Left lung (tissue), 10 donors: ENCODE measurements around the gene MAP7D3. TPM values are rescaled to one million over a fixed set of nuclear protein-coding genes. Genes with fewer than 3 reads are reported as not detected.

Experiments
- ATAC-seq: fragments of 200-7000 bp; cut with Tn5 transposase; one replicate; pipeline ENCODE4 v1.9.1; 2020; ENCODE audit warnings: moderate library complexity
- DNase-seq, 4 donors: peaks; one replicate each; pipeline ENCODE4 v3.0.0-alpha.2; 2013 to 2020
- H3K27ac ChIP-seq, 2 donors: fragments of 200-600 bp; sonication (generic) in 1 of 2; one replicate each; pipeline versions ENCODE4 v1.5.0 to v1.8.0; 2020 to 2021
- H3K27me3 ChIP-seq, 2 donors: fragments of 200-600 bp; sonication (generic) in 1 of 2; one replicate each; pipeline versions ENCODE4 v1.5.0 to v1.8.0; 2020 to 2021
- H3K36me3 ChIP-seq, 2 donors: fragments of 200-600 bp; sonication (generic) in 1 of 2; one replicate each; pipeline versions ENCODE4 v1.5.0 to v1.8.0; 2020 to 2021
- H3K4me1 ChIP-seq, 2 donors: fragments of 200-600 bp; one replicate each; pipeline ENCODE4 v1.8.0; 2021
- H3K4me3 ChIP-seq, 2 donors: fragments of 200-600 bp; sonication (generic) in 1 of 2; one replicate each; pipeline versions ENCODE4 v1.5.0 to v1.8.0; 2020 to 2021; ENCODE audit warnings: mild to moderate bottlenecking in 1 of 2
- H3K9me3 ChIP-seq, 2 donors: fragments of 200-600 bp; sonication (generic) in 1 of 2; one replicate each; pipeline versions ENCODE4 v1.5.0 to v1.8.0; 2020 to 2021
- intact Hi-C, 2 donors: fragments of 100-400 bp; cut with DNase I; formaldehyde crosslinking; loops; one replicate each; pipeline versions ENCODE4 v1.11.2 to v1.14.2; 2022
- polyA plus RNA-seq, 6 donors: library from polyadenylated mRNA; unstranded; fragments of 120-200 nt; gene quantifications; one replicate each; pipeline ENCODE4 v1.2.1, GENCODE V29; 2013; ENCODE audit not compliant: insufficient read length in 6 of 6
- total RNA-seq, 2 donors: library from RNA; stranded (reverse); fragmentation: NEBNext Ultra II Directional; extraction: Animal tissue kit (Norgen Biotek cat#: 25700); gene quantifications; one replicate each; pipeline ENCODE4 v1.2.1, GENCODE V29; 2021
- TF ChIP-seq, protein P1 (sequence below), 2 donors: fragments of 200-600 bp; sonication (generic) in 1 of 2; IDR thresholded peaks; one replicate each; pipeline versions ENCODE4 v1.5.0 to v1.8.0; 2021; ENCODE audit warnings: antibody characterized with exemption in 2 of 2
- donor health status: DM: no; HTN: yes; CAD: no.
- donor health status: DM: no; HTN: no; CAD: no.

MAP7D3 gene
- total and polyA plus RNA-seq, 8 donors = 7.6 to 19.7 (median 16.5) TPM

DNA sequence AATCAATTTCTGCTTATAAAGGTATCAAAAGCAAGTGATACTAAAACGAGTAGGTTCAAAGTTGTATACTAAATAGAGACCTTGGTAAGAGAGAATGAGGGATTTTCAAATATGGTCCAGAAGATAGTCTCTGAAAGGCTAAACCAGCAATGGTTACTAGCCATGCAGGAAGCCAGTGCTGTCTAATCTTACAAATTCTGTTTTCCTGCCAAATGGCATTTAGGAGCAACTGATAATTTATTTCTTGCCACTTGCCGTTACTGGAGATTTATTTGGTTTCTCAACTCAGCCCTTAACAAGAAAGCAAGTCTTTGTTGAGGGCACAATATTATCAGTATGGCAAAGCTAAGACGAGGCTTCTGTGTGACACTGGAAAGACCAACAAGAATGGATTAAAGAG is 47.2 kb downstream of the MAP7D3 start:
- DNase-seq = no peak
- Histone ChIP-seq H3K27ac (peak overlapping the region; percentile 39 to 70), H3K4me3 (no peak overlapping the region), H3K27me3 (no peaks in the 10 kb centered on the region), H3K9me3 (no peaks in the 10 kb centered on the region), H3K4me1 (peaks cover 7 to 10% of the 10 kb centered on the region in 2 donors), H3K36me3 (no peaks in the 10 kb centered on the region)
- TF ChIP-seq, protein P1, sequence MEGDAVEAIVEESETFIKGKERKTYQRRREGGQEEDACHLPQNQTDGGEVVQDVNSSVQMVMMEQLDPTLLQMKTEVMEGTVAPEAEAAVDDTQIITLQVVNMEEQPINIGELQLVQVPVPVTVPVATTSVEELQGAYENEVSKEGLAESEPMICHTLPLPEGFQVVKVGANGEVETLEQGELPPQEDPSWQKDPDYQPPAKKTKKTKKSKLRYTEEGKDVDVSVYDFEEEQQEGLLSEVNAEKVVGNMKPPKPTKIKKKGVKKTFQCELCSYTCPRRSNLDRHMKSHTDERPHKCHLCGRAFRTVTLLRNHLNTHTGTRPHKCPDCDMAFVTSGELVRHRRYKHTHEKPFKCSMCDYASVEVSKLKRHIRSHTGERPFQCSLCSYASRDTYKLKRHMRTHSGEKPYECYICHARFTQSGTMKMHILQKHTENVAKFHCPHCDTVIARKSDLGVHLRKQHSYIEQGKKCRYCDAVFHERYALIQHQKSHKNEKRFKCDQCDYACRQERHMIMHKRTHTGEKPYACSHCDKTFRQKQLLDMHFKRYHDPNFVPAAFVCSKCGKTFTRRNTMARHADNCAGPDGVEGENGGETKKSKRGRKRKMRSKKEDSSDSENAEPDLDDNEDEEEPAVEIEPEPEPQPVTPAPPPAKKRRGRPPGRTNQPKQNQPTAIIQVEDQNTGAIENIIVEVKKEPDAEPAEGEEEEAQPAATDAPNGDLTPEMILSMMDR (IDR thresholded peaks at IDR 0.05) = no peak
- no peak for ATAC-seq
- intact Hi-C loops = no loop called here

GRCh38 chrX:136203438-136203837 is 47.8 kb downstream of the MAP7D3 start:
- peak overlapping the region; percentile 18 to 39 for H3K27ac ChIP-seq
- H3K36me3 ChIP-seq = no peaks in the 10 kb centered on the region
- H3K4me3 ChIP-seq = no peak overlapping the region
- no peak for DNase-seq
- TF ChIP-seq, protein P1 (IDR thresholded peaks at IDR 0.05) = no peak
- H3K9me3 ChIP-seq = no peaks in the 10 kb centered on the region
- H3K27me3 ChIP-seq = no peaks in the 10 kb centered on the region
- peaks cover 7 to 10% of the 10 kb centered on the region in 2 donors for H3K4me1 ChIP-seq
- intact Hi-C loops = no loop called here
- no peak for ATAC-seq

GRCh38 chrX:136202889-136203288 is 48.3 kb downstream of the MAP7D3 start:
- no peak for DNase-seq
- Histone ChIP-seq H3K9me3 (no peaks in the 10 kb centered on the region), H3K36me3 (no peaks in the 10 kb centered on the region), H3K4me3 (no peak overlapping the region), H3K4me1 (peaks cover 7 to 10% of the 10 kb centered on the region in 2 donors), H3K27ac (peak overlapping the region in 1 of 2 donors; percentile 39), H3K27me3 (no peaks in the 10 kb centered on the region)
- intact Hi-C loops = no loop called here
- TF ChIP-seq, protein P1 (IDR thresholded peaks at IDR 0.05) = no peak
- peak; percentile 40 for ATAC-seq

GRCh38 chrX:136201601-136202000 is 49.6 kb downstream of the MAP7D3 start:
- Histone ChIP-seq H3K27ac (no peak overlapping the region), H3K36me3 (no peaks in the 10 kb centered on the region), H3K9me3 (no peaks in the 10 kb centered on the region), H3K4me1 (peaks cover 7 to 10% of the 10 kb centered on the region in 2 donors), H3K27me3 (no peaks in the 10 kb centered on the region), H3K4me3 (no peak overlapping the region)
- intact Hi-C loops = no loop called here
- TF ChIP-seq, protein P1 (IDR thresholded peaks at IDR 0.05) = no peak
- ATAC-seq = no peak
- no peak for DNase-seq

GRCh38 chrX:136200466-136200865 is 50.7 kb downstream of the MAP7D3 start:
- Histone ChIP-seq H3K27me3 (no peaks in the 10 kb centered on the region), H3K36me3 (no peaks in the 10 kb centered on the region), H3K4me3 (no peak overlapping the region), H3K9me3 (no peaks in the 10 kb centered on the region), H3K4me1 (peaks cover 7 to 10% of the 10 kb centered on the region in 2 donors), H3K27ac (peak overlapping the region in 1 of 2 donors; percentile 11)
- DNase-seq (no peak), ATAC-seq (peak; percentile 44)
- intact Hi-C loops = no loop called here
- TF ChIP-seq, protein P1 (IDR thresholded peaks at IDR 0.05) = peak in 1 of 2 donors; percentile 19
